Stimulated activated CD4-positive, alpha-beta T cell treated with anti-CD3 and anti-CD28 coated beads, Interleukin-1b, Interleukin-23, amount 100 ng/mL, for 4 hours (primary cell): ENCODE measurements around the gene SLC35F1.
A peak's percentile ranks its signal among the peaks of the same experiment; 100 is the strongest.

Experiments
- DNase-seq, 2 donors: peaks; one replicate each; pipeline ENCODE4 v3.0.0-alpha.2; 2020; ENCODE audit warnings: low read depth in 2 of 2

Gene SLC35F1

DNA sequence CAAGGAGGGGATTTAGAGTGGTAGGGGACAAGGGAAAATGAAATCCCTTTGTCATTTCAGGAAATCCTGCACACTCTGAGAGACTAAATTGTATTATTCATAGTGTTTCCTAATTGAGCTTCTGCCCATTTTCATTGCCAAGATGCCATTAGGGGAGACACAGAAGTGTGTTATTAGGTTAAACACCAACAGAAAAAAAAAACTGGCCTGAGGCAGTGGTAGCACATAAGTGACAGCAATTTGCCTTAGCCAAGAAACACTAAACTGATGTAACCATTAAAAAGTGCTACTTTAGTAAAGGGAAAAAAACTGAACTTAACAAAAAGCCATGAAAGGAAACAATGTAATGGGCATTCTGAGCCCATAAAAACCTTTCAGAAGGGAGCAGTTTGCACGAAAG lies 370.6 kb downstream of the SLC35F1 start:
- no peak for DNase-seq

DNA sequence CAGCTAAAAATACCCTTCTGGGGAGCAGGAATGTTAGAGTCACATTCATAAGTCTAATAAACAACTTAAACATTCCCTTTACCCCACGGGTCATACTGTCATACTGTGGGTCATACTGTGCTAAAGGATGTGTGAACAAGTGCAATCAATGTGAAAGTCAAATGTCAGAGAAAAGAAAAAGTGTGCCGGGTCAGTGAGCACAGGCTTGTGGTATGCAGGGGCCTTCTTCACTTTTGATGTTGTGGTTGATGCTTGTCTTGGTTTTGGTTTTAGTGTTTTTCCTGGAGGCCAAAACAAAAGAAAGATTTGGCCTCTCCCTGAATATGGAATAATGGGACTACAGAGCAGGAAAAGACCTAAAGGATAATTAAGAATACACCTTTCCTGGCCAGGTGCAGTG lies 373.1 kb downstream of the SLC35F1 start:
- no peak for DNase-seq

DNA sequence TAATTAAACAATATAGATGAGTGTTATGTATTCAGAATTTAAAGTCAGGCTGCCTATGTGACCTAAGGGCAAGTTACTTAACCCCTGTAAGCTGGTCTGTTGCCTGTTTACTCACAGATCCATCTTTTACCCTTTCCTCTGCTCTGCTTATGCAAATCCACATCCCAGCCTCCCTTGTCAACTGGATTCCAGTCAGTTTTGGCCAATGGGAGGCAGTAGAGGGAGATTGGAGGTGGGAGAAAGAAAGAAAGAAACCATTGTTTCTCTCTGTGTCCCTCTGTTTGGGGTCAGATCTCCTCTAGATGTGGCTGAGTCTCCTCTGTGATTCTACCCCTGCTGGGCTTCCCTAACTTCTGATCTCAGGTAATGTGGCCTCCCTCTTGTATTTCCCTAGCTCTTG lies 374.2 kb downstream of the SLC35F1 start:
- no peak for DNase-seq

DNA sequence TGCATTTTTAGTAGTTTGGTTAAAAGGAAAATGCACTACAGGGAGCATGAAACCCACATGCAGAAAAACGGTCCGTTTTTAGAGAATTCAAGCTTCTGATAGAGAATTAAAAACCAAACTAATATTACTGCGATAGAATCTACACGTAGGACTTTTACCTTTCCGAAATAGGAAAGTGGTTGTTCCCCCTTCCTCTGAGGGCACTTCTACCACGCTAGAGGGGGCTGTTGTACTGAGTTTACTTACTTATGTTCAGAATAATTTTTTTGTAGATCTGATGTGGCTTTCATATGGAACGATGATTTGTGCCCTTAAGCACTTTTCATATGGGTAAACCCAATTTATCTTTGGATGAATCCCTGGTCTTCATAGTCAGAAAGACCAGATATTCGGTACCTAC lies 376.7 kb downstream of the SLC35F1 start:
- DNase-seq: peak; percentile 3 to 41

DNA sequence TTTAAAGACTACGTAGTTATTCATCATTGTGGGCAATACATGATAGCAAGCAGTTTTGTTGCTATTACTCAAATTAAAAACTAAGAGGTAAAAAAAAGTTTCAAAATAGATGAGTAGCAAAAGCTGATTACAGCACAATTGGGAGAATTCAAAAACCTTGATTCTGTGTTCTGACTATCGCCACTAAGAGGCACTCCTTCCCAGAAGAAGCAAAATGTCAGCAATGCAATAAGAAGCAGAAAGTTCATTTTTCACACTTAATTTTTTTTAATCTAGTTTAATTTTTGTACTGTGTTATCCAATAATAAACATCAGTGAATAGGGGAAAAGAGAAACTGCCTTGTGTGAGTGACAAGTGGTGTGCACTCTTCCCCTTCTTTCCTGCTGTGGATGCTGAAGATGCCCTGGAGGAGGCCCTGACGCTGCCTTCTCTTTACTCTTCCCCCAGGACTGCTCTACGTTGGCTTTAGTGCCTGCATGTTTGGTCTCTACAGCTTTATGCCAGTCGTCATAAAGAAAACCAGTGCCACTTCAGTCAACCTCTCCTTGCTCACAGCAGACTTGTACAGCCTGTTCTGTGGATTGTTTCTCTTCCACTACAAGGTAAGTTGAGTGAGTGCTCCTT lies 377.8 kb downstream of the SLC35F1 start:
- DNase-seq: no peak

DNA sequence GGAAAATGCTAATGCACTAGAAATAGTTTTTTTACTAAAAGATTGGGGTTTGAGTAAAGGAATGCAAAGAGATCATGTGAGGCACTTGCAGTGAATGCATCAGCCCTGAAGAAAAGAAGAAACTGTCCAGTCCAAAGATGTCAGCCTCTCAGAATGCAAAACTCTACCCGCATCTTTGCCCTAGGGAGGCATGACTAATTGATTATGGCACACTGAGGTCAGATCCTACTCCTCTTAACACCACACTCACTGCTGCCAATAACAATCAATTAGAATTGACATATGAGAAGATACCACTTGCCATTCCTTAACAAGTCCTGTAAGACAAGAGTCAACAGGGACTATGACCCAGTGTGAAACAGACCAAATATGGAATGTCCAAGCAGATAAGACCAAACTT lies 378.7 kb downstream of the SLC35F1 start:
- DNase-seq: no peak

DNA sequence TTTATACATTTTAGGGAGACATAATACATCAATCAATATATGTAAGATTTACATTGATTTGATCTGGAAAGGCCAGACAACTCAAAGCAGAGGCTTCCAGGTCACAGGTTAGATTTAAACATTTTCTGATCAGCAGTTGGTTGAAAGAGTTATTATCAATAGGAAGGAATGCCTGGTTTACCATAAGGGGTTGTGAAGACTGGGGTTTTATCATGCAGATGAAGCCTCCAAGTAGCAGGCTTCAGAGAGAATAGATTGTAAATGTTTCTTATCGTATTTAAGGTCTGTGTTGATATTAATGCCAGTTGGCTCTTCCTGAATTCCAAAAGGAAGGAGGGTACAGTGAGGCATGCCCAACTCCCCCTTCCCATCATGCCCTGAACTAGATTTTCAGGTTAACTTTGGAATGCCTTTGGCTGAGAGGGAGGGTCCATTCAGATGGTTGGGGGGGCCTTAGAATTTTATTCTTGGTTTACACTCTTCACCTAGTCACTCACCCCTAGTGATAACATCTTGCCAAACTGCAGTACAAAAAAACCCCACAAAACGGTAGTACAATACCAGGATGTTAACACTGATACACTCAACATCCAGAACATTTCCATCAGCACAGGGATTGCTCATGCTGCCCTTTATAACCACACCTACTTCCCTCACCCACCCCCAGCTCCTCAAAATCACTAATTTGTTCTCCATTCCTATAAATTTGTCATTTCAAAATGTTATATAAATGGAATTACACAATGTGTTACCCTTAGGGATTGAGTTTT lies 381.5 kb downstream of the SLC35F1 start:
- no peak for DNase-seq

DNA sequence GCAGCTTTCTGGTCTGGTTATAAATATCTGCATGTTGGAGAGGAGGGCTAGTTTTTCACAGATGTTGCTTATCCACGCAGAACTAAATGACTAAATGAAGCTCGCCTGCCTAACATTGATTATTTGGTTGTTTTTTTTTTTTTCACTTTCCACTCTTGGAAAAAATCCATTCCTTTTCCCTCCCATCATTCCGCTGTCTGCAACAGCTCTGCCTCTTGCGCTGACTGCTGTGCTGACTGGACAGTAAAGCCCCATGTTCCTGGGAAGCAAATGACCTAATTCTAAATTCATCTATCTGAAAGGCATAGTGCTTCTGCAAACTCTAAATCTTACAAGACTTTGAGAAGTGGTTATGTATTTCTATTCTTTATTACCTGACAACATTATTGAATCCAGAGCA lies 385.5 kb downstream of the SLC35F1 start:
- no peak for DNase-seq

DNA sequence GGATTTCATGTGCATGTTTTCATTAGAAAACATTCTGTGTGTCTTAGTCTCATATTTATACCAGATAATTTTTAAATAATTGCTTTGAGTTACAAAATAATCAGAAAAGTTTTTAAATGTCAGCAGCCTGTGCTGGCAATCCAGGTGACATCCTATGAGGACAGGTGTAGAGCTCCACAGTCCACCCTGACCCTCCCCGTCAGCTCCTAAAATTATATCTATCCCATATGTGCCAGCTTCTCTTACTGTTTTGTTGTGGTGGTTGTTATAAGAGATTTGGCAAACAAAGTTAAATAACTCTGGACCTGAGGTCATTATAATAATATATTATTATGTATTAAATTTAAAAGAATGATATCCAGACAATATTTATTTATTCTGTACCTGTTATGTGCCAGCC lies 387.8 kb downstream of the SLC35F1 start:
- DNase-seq: no peak

DNA sequence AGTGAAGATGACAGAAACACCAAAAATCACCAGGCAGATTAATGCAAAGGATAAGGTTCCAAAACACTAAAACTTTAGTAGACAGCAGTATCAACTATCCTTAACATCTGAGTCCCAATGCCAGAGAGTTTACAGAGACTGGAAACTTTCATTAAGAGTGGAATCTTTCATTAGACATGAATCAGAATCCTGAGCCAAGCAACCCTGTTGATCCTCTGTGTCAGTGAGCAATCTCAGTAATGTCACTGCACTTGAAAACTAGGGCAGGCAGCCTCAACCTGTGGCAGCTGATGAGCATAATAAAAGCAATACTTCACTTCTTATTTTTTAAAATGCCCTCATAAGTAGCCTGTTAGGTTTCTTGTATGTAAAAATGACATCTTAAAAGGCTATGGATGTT lies 388.3 kb downstream of the SLC35F1 start:
- DNase-seq: no peak

DNA sequence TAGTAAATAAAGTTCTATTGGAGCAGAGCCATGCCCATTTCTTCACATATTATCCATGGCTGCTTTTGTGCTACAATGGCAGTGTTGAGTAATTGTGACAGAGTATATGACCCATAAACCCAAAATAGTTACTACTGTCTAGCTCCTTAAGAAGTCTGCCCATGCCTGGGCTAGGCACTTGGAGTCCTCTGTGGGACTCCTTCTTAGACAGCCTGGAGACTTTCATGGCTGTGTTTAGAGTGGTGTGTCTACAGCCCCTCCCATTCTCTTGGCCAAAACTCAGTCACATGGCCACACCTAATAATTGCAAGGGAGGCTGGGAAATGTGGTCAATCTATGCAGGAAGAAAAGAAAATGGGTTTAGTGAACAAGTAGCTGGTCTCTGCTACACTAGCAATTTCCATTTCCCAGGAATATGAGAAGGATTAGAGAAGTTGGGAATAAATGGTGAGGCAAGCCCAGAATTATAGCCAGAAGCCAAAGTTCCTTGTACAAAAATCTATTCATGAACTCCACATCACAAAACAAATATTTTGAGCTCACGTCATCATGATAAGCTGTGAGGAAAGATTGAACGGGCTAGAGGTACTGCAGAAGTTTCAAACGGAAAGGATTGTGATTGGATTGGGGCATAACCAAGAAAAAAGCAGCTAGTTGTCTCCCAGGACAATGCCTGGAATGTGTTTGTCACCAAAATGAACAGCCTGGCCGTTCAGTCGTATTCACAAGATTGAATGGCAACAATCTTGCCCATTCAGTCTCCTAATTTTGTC lies 389.3 kb downstream of the SLC35F1 start:
- no peak for DNase-seq

DNA sequence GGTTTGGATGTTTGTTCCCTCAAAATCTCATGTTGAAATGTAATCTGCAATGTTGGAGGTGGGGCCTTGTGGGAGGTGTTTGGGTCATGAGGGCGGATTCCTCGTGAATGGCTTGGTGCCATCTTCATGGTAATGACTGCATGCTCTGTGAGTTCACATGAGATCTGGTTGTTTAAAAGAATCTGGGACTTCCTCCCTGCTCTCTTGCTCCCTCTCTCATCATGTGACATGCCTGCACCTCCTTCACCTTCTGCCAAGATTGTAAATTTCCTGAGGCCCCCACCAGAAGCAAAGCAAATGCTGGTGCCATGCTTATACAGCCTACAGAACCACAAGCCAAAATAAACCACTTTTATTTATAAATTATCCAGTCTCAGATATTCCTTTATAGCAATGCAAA lies 390.8 kb downstream of the SLC35F1 start:
- DNase-seq: no peak

DNA sequence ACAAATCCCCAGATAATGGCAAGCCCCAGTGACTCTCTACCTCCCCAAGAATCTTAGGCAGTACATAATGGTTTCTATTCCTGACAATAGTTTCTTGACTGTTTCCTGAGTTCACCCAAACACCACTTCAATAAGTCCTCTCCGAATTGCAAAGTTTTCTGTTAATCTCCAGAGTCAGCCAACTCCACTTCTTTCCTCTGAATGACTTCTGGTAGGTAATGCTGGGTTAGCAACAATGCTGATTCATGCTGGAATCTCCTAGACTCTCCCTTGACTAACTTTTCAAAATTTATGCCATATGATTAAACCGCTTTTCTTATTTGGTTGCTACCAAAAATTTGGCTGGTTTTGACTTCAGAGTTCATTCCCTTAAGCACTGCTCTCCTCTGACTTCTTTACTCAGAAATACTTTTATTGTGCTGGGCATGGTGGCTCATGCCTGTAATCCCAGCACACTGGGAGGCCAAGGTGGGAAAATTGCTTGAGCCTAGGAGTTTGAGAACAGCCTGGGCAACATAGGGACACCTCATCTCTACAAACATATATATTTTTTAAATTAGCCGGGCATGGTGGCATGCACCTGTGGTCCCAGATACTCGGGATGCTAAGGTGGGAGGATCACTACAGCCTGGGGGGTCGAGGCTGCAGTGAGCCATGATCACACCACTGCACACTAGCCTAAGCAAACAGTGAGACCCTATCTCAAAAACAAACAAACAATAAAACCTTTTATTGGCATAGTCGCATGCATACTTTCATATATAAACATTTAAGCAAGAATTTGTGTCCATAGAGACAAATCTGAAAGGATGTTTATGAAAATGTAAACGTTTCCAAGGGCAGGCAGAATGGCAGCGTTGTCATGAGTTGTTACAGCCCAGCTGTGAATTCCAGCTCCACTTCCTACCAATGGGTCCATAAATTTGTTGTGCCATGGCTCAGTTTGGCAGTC lies 391.7 kb downstream of the SLC35F1 start:
- no peak for DNase-seq

DNA sequence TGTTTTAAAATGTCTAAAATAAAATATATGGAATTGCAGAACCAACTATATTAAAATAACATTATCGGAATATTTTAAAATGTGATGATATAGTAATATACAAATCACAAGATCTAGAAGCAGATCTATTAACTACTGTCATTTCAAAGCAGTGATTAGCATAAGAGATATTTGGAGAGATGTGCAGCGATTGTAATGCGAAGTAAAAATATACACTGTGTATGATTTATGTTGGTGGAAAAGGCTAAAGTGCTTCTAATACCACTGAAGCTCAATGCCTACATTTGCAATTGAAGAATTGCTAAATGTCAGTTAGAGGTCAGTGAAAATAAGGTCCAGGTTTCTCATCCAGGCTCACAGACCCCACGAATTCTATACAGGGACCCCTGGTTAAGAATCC lies 392.4 kb downstream of the SLC35F1 start:
- DNase-seq: no peak

DNA sequence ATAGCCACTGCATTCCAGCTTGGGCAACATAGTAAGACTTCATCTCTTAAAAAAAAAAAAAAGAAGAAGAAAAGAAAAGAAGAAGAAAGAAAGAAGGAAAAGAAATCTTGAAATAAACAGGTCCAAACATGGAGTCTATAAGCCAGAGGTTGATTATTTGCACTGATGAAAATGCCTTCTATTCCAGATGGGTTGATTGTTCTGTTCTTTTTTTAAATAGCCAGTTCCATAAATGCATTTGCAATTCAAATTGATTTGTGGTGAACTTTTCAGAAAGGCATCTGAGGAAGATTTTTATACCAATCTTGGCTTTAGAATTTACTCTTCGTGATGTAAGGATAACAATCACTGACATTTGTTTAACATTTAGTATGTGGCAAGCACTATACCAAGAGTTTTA lies 397.3 kb downstream of the SLC35F1 start:
- DNase-seq: no peak

DNA sequence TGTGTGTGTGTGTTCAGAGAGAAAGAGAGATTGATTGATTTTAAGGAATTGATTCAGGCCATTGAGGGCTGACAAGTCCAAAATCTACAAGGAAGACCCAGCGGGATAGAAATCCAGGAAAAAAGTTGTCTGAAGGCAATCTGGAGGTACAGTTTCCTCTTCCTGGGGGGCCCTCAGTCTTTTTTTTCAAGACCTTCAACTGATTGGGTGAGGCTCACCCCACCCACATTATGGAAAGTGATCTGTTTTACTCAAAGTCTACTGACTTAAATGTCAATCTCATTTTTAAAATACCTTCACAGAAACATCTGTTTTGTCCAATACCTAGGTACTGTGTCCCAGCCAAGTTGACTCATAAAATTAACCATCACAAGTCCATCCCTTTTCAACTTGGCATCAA lies 398.0 kb downstream of the SLC35F1 start:
- DNase-seq: no peak

DNA sequence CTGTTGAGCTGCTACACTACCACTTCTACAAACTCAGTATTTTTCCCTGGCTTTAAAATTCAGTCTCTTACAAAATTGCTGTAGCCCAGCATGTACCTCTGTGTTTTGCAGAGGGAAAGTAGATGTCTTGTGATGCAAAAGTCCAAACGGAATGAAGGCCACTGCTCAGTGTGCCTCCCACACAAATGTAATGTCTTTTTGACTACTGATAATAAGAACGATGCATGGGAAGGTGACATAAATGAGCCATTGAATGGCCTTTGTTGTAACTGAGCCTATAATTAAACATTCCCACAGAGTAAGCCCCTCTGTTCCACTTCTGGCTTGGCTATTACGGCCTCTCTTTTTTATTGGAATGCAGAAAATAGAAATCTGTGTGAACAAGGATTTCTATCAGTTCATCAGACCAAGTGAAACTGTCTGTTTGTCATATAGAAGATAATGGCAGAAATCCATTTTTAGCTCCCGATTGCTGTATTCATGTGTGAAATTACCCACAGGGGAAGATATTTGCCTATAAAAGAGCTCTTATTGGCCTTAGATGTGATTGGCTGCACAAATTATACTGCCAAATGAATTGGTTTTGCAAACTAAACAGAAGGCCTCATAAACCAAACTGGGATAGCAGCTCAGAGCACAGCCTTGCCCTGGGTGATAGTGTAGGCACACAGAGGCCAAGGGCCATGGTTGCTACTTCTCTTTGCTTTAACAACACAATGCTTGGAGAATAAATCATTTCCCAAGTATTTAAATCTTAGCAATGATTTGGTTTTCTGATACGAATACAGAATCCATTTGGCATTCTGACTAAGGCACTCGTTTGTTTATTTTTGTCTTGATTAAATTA lies 399.6 kb downstream of the SLC35F1 start:
- DNase-seq: no peak

DNA sequence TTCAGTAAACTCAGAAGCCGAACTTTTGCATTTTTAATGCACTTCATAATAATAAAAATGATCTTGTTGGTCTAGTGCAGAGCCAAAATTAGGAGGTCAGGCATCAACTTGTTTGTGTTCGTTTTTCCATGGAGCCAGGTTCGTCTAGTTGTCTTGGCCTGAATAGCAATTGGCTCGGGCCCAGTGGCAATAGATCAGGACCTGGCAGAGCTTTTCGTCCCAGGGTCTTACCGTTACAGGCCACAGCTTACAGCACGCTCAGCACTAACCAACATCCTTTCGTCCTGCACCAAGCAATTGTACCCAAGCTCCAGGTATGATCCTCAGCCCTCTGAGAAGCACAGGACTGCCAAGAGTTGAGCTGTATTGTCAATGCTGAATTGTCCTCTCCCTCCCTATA lies 400.5 kb downstream of the SLC35F1 start:
- DNase-seq: no peak

DNA sequence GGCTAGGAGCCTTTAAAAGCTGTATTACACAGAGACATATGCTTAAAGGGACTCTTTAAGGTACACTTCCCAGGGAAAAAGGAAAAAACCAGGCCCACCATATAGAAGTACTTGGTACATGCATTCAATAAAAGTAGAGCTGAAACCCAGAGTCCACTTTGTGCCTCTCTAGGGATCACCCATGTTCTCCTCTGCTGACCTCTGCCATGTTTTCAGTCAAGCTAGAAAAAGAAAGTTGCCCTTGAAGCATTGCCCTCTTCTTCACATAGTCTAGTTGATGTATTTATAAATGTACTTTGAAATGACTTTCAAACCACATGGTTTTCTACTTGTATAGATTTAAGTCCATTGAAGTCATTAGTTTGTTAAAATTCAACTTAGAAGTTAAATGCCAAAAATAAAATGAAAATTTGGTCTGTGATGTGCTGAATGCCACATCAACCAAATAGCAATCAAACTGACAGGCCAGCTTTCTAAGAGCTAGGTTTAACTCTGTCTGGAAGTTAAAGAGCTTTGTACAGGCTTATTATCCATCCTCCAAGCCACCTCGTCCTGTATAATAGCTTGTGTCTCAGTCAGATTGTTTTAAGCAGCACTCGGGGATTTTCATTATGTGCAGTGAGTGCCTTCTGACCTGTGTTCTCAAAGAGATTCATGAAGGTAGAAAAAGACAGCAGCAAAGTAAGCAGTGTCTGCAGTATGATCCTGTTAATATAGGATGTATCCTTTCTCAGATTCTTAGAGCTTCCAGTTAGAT lies 402.5 kb downstream of the SLC35F1 start:
- no peak for DNase-seq

DNA sequence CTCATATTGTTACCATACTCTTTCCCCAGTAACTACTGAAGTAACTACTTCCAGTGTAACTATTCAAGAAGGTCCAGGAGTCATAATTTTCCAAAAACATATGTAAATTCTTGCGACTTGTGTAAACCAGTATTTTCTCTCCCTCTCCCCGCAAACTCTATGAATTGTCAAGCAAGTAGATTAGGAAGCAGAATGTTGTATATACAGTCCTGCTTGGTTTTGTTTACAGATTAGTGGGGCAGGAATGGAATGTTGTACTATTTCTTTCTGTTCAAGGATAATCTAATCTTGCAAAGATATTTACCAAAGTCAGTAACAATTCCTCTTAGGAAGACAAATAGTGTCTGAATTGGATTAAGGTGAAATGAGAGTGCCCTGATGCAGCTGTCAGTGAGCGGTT lies 406.1 kb downstream of the SLC35F1 start:
- no peak for DNase-seq
